Retina (tissue), 1 donor: ENCODE measurements around the gene IVL.

ENCODE experiments used
- DNase-seq: peaks from one replicate; pipeline ENCODE4 v3.0.0-alpha.2; 2016

The IVL gene

GRCh38 chr1:152957561-152957960, 49.2 kb downstream of the IVL start:
- no peak for DNase-seq

- DNase-seq: no peak
Measured at GRCh38 chr1:152959273-152959672, 50.9 kb downstream of the IVL start.

GRCh38 chr1:152959801-152960451, 51.6 kb downstream of the IVL start:
- DNase-seq: no peak

DNA sequence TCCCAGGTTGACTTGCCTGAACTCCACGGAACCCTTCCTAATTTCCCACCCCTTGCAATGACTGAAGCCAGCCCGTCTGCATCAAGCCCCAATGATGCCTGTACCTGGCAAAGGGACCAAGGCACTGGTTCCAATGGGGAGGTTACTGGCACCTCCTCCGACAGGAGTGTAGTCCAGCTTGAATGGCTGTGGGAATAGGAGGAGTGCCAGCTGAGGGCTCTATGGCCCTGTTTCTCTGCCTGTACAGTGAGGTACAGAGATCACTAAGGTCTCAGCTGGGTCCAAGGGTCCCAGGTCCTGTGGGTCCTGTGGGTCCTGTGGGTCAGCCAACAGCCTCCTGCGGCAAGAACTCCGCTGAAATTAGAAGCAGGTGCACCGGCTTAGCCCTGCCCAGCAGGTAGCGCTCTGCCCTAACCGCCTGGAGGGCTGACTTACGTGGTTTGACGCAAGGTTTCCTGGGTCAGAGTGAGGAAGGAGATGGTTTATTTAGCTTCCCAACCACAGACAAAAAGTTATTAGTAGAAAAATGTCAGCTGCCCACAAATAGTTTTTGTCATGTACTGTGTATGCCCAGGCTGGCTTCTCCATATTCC, 52.2 kb downstream of the IVL start:
- no peak for DNase-seq
